Hepatocyte (in vitro differentiated cells): ENCODE results near the gene JMJD8. TPM values are rescaled to one million over a fixed set of nuclear protein-coding genes. Genes with fewer than 3 reads are reported as not detected.

ENCODE experiments used
- DNase-seq: peaks from one replicate; pipeline ENCODE4 v3.0.0-alpha.2; 2016; ENCODE audit warnings: low spot score
- H2AFZ ChIP-seq: fragments of 200-600 bp; sonication (generic); 2 replicates; pipeline ENCODE4 v1.6.0; 2016; ENCODE audit warnings: antibody characterized with exemption, mild to moderate bottlenecking
- H3K27ac ChIP-seq: fragments of 200-600 bp; sonication (generic); 2 replicates; pipeline ENCODE4 v1.5.1; 2016; ENCODE audit warnings: mild to moderate bottlenecking
- H3K27me3 ChIP-seq: fragments of 200-600 bp; sonication (generic); 2 replicates; pipeline ENCODE4 v1.6.1; 2016
- H3K36me3 ChIP-seq: fragments of 200-600 bp; sonication (generic); replicated peaks from 2 replicates; pipeline ENCODE4 v1.5.1; 2016; ENCODE audit warnings: low read depth; ENCODE audit not compliant: insufficient read depth
- H3K4me1 ChIP-seq: fragments of 200-600 bp; sonication (generic); 2 replicates; pipeline ENCODE4 v1.5.1; 2016; ENCODE audit warnings: mild to moderate bottlenecking, moderate library complexity; ENCODE audit not compliant: insufficient read depth
- H3K4me2 ChIP-seq: fragments of 200-600 bp; sonication (generic); 2 replicates; pipeline ENCODE4 v1.6.0; 2016
- H3K4me3 ChIP-seq: fragments of 200-600 bp; sonication (generic); 2 replicates; pipeline ENCODE4 v1.5.1; 2016; ENCODE audit warnings: mild to moderate bottlenecking
- H3K79me2 ChIP-seq: fragments of 200-600 bp; sonication (generic); 2 replicates; pipeline ENCODE4 v1.6.0; 2017; ENCODE audit warnings: mild to moderate bottlenecking
- H3K9me2 ChIP-seq: fragments of 200-600 bp; sonication (generic); replicated peaks from 2 replicates; pipeline ENCODE4 v1.6.0; 2017; ENCODE audit warnings: mild to moderate bottlenecking; ENCODE audit not compliant: insufficient read depth
- H3K9me3 ChIP-seq: fragments of 200-600 bp; sonication (generic); 2 replicates; pipeline ENCODE4 v1.5.1; 2016; ENCODE audit warnings: low read depth, mild to moderate bottlenecking
- H4K20me1 ChIP-seq: fragments of 200-600 bp; sonication (generic); 2 replicates; pipeline ENCODE4 v1.6.0; 2016; ENCODE audit warnings: mild to moderate bottlenecking; ENCODE audit not compliant: insufficient read depth, poor library complexity, severe bottlenecking
- EZH2 ChIP-seq: fragments of 200-600 bp; sonication (generic); IDR thresholded peaks from 2 replicates; pipeline ENCODE4 v1.6.1; 2016; ENCODE audit warnings: antibody characterized with exemption, mild to moderate bottlenecking, borderline replicate concordance
- EZH2phosphoT487 ChIP-seq: fragments of 200-600 bp; sonication (generic); IDR thresholded peaks from one replicate; pipeline ENCODE4 v1.6.1; 2018; ENCODE audit warnings: antibody characterized with exemption, mild to moderate bottlenecking, low read depth, moderate library complexity; ENCODE audit not compliant: unreplicated experiment, severe bottlenecking
- WGBS: methylation state at CpG from one replicate; pipeline ENCODE4 v1.1.6; 2016; ENCODE audit warnings: low lambda C conversion rate; ENCODE audit errors: missing lambda C conversion rate; 5-methylcytosine and 5-hydroxymethylcytosine counted together
- polyA plus RNA-seq: library from polyadenylated mRNA; unstranded; fragments of >200 nt; fragmentation: Nextera tagmentation; extraction: Ambion mirVana; gene quantifications from 2 replicates; pipeline ENCODE4 v1.2.1, GENCODE V29; 2016
- total RNA-seq: library from RNA; depleted of rRNA; stranded (reverse); fragments of >200 nt; gene quantifications from 2 replicates; pipeline ENCODE4 v1.2.3, GENCODE V29; 2014
- TF ChIP-seq, protein P1 (sequence below): fragments of 200-600 bp; sonication (generic); IDR thresholded peaks from 2 replicates; pipeline ENCODE4 v1.5.1; 2016; ENCODE audit warnings: antibody characterized with exemption, mild to moderate bottlenecking; ENCODE audit not compliant: poor library complexity

The JMJD8 gene
- total and polyA plus RNA-seq, 2 experiments from 2014 or later, result 44.3 to 84.3 TPM

DNA sequence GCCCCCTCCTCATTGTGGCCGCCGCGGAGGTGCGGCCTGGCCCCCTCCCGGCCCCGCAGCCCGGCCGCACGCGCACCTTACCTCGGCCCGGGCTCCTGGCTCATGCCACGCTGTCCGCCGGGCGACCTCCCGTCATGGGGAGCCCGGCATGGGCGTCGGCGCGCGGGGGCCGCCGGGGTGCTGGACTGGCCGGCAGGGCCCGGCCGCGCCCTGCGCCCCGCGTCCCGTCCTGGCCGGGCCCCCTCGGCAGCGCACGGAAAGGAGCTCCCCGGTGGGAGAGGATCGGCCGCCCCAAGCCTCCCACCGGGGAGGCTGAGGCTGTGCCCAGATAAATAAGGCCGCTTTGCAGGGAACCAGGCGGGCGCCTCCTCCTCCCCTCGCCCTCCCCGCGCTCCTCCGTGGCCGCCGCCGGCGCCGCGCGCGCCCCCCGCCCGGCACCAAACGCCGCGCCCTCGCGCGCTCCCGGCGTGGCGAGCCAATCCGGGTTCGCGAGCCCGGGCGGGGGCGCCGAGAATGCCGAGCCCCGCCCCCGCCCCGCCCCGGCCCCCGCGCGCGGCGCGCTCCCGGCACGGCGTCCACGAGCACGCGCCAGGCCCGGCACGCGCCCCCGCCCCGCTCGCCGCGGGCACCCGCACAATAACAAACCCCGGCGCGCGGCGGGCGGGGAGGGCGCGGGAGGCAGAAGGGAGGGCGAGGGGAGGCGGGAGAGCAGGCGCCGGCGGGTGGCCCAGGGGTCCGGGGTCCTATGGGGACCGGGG is 21.5 kb upstream of the JMJD8 start, which contains the start of gene FBXL16:
TSS of gene FBXL16 (minus strand) at position 371 of the 758 bp plus-strand sequence. CDS start 8,396 bp downstream, outside the sequence.
- Histone ChIP-seq H3K4me1 (no peaks in the 10 kb centered on the region), H3K9me3 (no peaks in the 10 kb centered on the region), H3K27me3 (peaks cover 85% of the 10 kb centered on the region), H2AFZ (no peak within 1 kb of the TSS), H3K27ac (no peak within 1 kb of the TSS), H3K4me3 (no peak within 1 kb of the TSS), H3K79me2 (no peaks in the 10 kb centered on the region), H3K4me2 (peak within 1 kb of the TSS; percentile 54), H3K9me2 (no peaks in the 10 kb centered on the region), H4K20me1 (no peaks in the 10 kb centered on the region), H3K36me3 (no peaks in the 10 kb centered on the region)
- DNase-seq, result no peak
- WGBS, result 0% methylated on average over 10 of the region's 115 CpGs
- TF ChIP-seq, protein P1, sequence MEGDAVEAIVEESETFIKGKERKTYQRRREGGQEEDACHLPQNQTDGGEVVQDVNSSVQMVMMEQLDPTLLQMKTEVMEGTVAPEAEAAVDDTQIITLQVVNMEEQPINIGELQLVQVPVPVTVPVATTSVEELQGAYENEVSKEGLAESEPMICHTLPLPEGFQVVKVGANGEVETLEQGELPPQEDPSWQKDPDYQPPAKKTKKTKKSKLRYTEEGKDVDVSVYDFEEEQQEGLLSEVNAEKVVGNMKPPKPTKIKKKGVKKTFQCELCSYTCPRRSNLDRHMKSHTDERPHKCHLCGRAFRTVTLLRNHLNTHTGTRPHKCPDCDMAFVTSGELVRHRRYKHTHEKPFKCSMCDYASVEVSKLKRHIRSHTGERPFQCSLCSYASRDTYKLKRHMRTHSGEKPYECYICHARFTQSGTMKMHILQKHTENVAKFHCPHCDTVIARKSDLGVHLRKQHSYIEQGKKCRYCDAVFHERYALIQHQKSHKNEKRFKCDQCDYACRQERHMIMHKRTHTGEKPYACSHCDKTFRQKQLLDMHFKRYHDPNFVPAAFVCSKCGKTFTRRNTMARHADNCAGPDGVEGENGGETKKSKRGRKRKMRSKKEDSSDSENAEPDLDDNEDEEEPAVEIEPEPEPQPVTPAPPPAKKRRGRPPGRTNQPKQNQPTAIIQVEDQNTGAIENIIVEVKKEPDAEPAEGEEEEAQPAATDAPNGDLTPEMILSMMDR, result no peak

DNA sequence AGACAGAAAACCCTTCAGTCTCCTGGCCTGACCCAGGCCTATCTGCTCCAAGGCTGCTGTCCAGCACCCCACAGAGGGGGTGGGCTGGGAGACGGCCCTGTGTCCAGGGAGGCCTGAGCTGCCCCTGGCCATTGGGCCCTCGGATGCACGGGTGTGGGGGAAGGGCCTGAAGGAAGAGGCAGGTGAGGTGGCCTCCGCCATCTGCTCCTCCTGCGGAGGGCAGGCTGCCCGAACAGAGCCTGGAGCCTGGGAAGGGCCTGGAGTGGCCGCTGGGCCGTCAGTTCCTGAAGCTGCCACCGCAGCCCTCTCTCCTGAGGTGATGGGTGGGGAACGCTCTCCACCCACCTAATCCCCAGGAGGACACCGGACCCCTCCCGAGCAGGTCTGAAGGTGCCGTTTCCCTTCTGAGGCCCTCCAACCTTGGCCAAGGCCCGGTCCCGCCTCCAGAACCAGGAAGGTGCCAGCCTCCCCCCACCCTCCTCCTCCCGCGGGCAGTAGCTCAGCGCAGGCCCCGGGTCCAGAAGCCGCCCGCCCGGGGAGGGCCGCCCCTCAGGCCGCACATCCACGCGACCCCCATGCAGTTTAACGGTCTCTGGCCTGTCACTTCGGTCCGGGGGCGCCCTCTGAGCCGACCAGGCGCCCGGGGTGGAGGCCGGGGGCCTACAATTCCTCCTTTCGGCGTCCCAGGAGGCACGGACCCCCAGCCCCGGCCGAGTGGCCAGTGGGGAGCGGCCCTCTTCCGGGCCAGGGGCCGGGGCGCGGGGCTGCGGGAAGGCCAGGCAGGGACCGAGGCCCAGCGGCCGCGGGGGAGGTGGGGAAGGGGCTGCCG is 20.6 kb upstream of the JMJD8 start:
- no peak for TF ChIP-seq EZH2
- TF ChIP-seq, protein P1, result no peak
- no peak overlapping the region for H3K4me2 ChIP-seq
- H4K20me1 ChIP-seq, result no peaks in the 10 kb centered on the region
- H3K4me1 ChIP-seq, result no peaks in the 10 kb centered on the region
- H3K27me3 ChIP-seq, result peaks cover 87% of the 10 kb centered on the region
- no peaks in the 10 kb centered on the region for H3K9me2 ChIP-seq
- no peaks in the 10 kb centered on the region for H3K79me2 ChIP-seq
- 32% methylated on average over 27 of the region's 50 CpGs for WGBS
- no peak overlapping the region for H2AFZ ChIP-seq
- no peaks in the 10 kb centered on the region for H3K36me3 ChIP-seq
- DNase-seq, result no peak
- no peak overlapping the region for H3K27ac ChIP-seq
- no peak overlapping the region for H3K4me3 ChIP-seq
- H3K9me3 ChIP-seq, result no peaks in the 10 kb centered on the region

DNA sequence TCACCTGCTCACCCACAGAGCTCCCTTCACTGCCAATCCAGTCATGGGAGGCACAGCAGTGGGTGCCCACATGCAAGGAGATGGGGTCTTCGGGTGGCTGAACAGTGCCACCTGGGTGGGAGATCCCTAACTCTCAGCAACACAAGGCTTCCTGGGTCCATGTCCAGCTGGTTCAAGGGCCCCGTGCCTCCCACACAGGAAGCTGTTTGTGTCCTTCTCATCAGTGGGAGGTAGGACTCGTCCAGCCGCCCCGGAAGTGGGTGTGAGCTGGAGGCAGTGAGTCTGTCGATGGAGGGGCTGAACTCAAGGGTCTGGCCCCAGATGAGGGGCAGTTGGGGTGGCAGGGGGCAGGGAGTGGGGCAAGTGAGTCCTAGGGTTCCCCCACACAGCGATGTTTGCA is 19.9 kb upstream of the JMJD8 start:
- no peak for TF ChIP-seq EZH2phosphoT487
- TF ChIP-seq, protein P1, result no peak
- TF ChIP-seq EZH2, result no peak
- Histone ChIP-seq H3K36me3 (no peaks in the 10 kb centered on the region), H3K27ac (no peak overlapping the region), H3K79me2 (no peaks in the 10 kb centered on the region), H3K9me2 (no peaks in the 10 kb centered on the region), H3K4me3 (no peak overlapping the region), H3K4me1 (no peaks in the 10 kb centered on the region), H4K20me1 (no peaks in the 10 kb centered on the region), H2AFZ (no peak overlapping the region), H3K4me2 (no peak overlapping the region), H3K27me3 (peaks cover 87% of the 10 kb centered on the region), H3K9me3 (no peaks in the 10 kb centered on the region)
- WGBS, result 77% methylated on average over 7 of the region's 7 CpGs
- no peak for DNase-seq
